Vagina (tissue), 2 donors: ENCODE results near the gene SHE.

Source experiments
- CTCF ChIP-seq, 3 experiments: fragments of 450-650 bp in 2 of 3; fragments of 200-600 bp in 1 of 3; sonication (generic) in 1 of 3; IDR thresholded peaks; one replicate each; pipeline ENCODE4 v1.5.1; 2017 to 2019; ENCODE audit warnings: antibody characterized with exemption in 3 of 3, mild to moderate bottlenecking in 2 of 3, moderate library complexity in 2 of 3
- POLR2A ChIP-seq, 2 donors: fragments of 450-650 bp; IDR thresholded peaks; one replicate each; pipeline ENCODE4 v1.6.1; 2017; ENCODE audit warnings: antibody characterized with exemption in 2 of 2, mild to moderate bottlenecking in 2 of 2, moderate library complexity in 2 of 2

- TF ChIP-seq CTCF (IDR thresholded peaks at IDR 0.05) (no peak), POLR2A (IDR thresholded peaks at IDR 0.05) (no peak)
Observed at GRCh38 chr1:154485106-154485505, 17.1 kb downstream of the SHE start.
